DMS53 treated with DMSO at 0.1 percent for 48 hours (cell line): ENCODE measurements around the gene INPP5D.

Source experiments
- DNase-seq: peaks from one replicate; lab custom pipeline; 2025; ENCODE audit not compliant: unreplicated experiment; lab: John Stamatoyannopoulos, UW

INPP5D gene

GRCh38 chr2:233233618-233234230 is 173.6 kb downstream of the INPP5D start:
- no peak for DNase-seq

GRCh38 chr2:233234264-233234663 is 174.1 kb downstream of the INPP5D start:
- no peak for DNase-seq

- no peak for DNase-seq
These were observed 174.9 kb downstream of the INPP5D start for GRCh38 chr2:233234996-233235395.

DNA sequence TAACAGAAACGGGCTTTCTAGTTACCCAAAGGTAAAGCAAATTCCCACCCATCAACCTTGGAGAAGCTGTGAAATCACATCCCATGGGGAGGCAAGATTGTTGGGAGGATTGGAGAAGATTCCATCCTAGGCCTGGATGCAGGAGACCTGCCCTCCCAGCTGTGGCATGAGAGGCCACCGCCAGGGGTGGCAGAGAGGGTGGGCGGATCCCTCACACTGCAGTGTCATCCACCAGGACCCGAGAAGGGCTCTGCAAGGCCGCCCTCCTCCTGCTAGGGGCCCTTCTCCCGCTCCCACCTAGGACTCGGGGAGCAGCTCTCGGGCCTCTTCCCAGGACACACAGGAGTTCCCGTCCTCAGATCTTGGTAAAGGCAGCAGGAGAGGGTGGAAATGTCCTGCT is 175.8 kb downstream of the INPP5D start:
- no peak for DNase-seq

- DNase-seq: no peak
These were observed 176.9 kb downstream of the INPP5D start for GRCh38 chr2:233236820-233237589.

DNA sequence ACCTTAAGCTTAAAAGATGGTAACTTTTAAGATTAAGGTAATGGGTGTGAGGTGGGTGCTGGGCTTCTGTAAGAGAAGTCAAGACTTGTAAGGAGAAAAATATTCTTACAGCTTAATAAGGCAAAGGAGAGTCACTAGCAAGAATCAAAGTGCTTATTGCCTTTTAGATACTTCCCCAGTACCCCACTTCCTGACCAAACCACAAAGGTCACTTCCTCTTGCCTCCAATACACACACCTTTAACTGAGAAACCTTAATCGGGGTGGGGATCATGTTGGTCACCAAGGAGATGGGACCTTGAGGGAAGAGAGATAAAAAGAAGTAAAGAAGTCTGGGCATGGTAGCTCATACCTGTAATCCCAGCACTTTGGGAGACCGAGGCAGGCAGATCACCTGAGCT is 180.8 kb downstream of the INPP5D start:
- DNase-seq: no peak

DNA sequence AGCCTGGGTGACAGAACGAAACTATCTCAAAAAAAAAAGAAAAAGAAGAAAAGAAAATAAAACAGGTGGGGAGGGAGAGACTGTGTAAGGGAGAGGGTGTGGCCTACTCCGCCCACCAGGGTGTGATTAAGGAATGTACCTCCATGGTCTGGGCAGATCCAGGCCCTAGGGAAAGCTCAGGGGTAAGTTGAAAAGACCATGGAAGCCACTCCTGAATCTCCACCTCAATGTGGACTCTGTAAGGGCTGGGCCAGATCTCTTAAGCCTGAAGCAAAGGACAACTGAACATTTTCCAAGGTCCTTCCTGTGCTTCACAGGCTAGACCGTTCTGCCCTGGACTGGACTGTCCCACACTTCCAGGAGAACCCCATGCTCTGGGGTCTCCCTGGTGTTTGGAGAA is 181.7 kb downstream of the INPP5D start:
- no peak for DNase-seq

- DNase-seq: no peak
These were observed 182.2 kb downstream of the INPP5D start for GRCh38 chr2:233242231-233242927.

DNA sequence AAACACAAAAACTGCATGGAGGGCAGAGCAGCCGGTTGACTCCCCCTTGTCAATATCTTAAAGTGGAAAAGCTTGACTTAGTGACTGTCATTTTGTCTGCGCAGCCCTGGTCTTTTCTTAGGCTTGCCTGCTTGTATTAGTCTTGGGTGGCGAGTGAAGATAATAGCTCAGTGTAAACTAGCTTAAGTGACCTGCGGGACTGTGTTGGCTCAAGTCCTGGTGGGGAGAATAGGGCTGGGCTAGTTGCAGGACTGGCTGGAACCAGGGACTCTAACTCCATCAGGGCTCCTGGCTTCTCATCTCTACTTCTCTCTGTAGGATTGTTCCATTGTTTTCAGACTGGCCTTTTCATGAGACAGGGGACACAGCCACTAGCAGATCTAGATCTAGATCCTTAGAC is 183.2 kb downstream of the INPP5D start:
- DNase-seq: no peak

- no peak for DNase-seq
These were observed 184.7 kb downstream of the INPP5D start for GRCh38 chr2:233244818-233245217.

DNA sequence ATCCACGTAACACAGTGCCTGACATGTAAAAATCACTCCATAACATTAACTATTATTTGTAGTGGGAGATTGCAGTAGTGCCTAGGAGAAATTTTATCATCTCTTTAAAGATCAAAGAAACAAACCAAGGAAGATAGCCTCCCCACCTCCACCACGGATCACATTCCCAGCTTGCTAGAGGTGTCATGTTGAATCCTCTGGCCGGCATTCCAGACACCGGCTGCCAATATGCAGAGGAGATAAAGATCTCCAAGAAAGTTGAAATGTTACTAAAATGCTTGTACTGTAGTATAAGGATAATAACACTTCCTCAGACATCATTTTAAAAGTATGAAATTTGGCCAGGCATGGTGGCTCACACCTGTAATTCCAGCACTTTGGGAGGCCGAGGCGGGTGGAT is 185.3 kb downstream of the INPP5D start:
- DNase-seq: no peak

DNA sequence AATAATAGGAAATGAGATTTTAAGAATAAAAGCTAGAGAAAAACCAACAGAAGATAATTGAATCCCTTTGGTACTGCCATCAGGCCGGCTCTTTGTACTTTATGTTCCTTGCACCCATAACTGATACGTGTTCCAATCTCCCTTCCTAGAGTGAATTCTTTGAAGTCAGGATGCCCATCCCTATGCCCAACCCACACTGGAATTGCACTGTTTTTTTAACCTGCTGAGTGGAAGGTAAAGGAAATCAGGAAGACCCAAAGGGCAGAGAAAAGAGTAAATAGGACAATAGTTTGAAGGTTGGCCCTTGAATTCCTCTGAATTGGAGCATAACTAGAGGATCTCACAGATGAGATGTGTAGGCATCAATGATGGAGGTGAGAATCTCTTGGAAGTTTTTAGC is 187.0 kb downstream of the INPP5D start:
- no peak for DNase-seq

DNA sequence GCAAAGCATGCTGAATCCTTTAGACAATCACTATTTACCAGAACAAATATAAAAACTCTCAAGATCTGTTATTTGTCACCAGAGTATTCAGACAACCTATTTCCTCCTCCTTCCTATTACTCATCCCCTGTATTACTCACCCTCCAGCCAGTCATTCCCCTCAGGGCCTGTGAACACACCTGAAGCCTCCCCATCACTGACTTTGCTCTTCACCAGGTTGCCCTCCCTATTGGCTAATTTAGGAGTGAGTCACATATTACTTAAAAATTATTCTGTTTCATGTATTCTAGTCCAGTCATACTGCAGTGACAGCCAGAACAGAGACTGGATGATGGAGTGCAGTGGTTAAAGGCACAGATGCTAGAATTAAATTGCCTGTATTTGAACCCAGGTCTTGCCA is 187.6 kb downstream of the INPP5D start:
- DNase-seq: peak; percentile 31

DNA sequence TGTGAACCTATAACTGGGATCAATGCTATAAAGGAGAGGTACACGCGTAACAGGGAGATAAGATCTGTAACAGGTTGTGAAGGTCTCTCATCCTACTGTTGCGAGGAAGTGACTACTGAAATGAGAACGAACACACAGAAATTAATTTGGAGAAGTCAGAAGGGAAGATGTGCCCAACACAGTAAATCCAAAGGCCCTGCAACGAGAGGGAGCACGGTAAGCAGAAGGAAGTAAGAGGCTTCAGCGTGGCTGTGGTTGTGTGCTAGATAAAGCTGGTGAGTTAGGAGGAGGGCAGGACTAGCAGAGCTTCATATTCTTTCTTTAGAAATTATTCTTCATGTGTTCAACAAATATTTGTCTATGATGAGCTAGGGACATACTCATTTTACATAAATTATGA is 188.9 kb downstream of the INPP5D start:
- no peak for DNase-seq

GRCh38 chr2:233250568-233250967 is 190.4 kb downstream of the INPP5D start:
- DNase-seq: no peak

DNA sequence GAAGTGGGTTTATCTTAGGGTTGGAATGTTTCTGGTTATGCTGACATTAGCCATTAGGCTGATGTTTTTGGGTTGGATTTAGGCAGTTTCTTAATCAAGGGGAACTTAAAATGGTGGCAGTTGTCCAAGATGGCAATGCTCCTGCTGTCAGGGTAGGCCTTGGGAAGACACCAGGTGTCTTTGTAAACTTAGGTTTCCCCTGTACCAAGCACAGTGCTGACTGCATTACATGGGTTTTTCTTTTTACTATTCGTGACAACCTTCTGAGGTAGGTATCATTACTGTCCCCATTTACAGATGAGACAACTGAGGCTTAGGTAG is 190.8 kb downstream of the INPP5D start:
- no peak for DNase-seq

GRCh38 chr2:233251306-233252116 is 191.4 kb downstream of the INPP5D start, which contains the start of gene ATG16L1:
TSS of gene ATG16L1 (plus strand) at chr2:233251673. CDS start at chr2:233251828, 155 bp downstream.
- peak; percentile 91 for DNase-seq

- DNase-seq: no peak
These were observed 192.1 kb downstream of the INPP5D start for GRCh38 chr2:233252227-233252626.

DNA sequence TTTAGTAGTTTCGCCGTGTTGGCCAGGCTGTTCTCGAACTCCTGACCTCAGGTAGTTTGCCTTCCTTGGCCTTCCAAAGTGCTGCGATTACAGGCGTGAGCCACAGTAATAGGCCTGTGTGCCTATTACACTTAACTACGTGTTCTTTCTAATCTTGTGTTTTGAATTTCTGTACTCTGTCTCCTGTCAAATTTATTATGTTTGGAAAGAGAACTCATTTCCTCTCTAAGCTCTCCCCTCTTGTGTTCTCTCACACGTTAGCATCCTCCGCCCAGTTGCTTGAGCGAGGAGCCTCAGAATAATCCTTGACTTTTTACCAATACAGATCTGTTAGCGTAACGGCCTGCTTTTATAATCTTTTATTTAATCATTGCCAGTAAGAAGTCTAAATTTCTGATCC is 195.0 kb downstream of the INPP5D start:
- no peak for DNase-seq

DNA sequence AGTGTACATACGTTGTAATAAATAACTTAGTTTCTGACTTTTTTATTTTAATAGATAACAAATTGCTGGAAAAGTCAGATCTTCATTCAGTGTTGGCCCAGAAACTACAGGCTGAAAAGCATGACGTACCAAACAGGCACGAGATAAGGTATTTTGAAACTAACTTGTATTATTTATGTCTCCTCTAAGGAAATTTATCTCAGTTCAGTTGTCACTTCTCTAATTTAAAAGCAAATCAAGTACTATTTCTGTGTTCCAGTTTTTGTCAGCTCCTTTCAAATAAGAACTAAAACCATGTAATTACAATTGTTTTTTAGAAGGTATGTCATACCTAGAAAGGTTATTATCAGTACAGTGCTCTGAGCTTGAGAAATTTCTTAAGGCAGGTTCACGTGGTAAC is 195.9 kb downstream of the INPP5D start:
- no peak for DNase-seq
